ENCODE data around the gene ZNF20. TPM values are rescaled to one million over a fixed set of nuclear protein-coding genes. Genes with fewer than 3 reads are reported as not detected.

The ZNF20 gene
- total RNA-seq (1 to 10 TPM; 3.1 to 5.5 (median 4.1) TPM), polyA plus RNA-seq (1 to 10 TPM; 2.0 to 2.8 (median 2.7) TPM)
- long read RNA-seq, donor 1, partial matches to known transcripts, result 0 of 2 reads
- long read RNA-seq, donor 1, other reads (novel, unspliced or antisense), result 0 of 2 reads
- long read RNA-seq, donor 2, result 0 reads

DNA sequence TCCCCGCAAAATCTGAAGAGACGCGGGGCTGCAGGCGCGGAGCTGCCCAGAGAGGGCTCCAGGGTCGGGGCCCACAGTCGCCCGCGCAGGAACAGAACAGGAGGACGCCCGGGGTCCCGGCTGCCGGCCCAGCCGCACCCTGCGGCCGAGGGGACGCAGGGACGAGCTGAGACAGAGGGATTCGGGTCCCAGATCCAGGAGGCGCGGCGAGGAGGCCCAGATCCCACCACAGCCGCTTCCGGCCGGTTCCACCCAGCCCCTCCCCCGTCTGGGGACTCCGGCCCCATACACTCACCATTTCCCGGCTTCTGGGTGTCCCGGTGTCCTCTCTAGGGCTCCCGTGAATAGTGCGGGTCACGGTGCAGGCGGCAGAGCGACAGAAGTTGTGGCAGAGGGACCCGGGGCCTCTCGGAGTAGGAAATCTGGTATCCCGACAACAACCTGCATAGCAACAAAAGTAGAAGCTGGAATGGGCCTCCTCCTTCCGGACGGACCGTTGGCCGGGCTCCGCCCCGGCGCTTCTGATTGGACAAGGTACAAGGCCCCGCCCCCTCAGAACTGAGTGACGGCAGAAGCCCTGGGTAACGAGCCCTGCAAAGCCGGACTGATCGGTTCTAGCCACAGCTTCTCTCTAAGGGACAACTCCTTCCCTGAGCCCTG lies at the start of gene ZNF20:
TSS of gene ZNF20 (minus strand) at position 466 of the 660 bp plus-strand sequence. CDS start at position 298, 168 bp downstream.
- DNase-seq, result peak; percentile 98
- 0 to 1% (median 0%) methylated on average over 20 to 49 of the region's 49 CpGs for whole genome bisulfite sequencing, 5 donors

GRCh38 chr19:12187625-12188024 lies 47.5 kb upstream of the ZNF20 start:
- 93 to 98% (median 98%) methylated on average over 6 of the region's 6 CpGs for WGBS, 5 donors
- intact Hi-C loops (cut with DNase I; ENCODE audit: low total_unique reads), result no loop called here
- DNase-seq, result no peak
- H3K4me3 ChIP-seq, result peak overlapping the region in 1 of 8 donors; percentile 18
- no peaks in the 10 kb centered on the region for H3K4me1 ChIP-seq
- H3K9me3 ChIP-seq, result peaks cover 38 to 100% (median 100%) of the 10 kb centered on the region in 8 donors
- no peaks in the 10 kb centered on the region for H3K27me3 ChIP-seq (replicated peaks in 1 of 7)
- TF ChIP-seq POLR2A (IDR thresholded peaks at IDR 0.05) (no peak), POLR2AphosphoS5 (IDR thresholded peaks at IDR 0.05) (no peak)
- TF ChIP-seq, protein P1, sequence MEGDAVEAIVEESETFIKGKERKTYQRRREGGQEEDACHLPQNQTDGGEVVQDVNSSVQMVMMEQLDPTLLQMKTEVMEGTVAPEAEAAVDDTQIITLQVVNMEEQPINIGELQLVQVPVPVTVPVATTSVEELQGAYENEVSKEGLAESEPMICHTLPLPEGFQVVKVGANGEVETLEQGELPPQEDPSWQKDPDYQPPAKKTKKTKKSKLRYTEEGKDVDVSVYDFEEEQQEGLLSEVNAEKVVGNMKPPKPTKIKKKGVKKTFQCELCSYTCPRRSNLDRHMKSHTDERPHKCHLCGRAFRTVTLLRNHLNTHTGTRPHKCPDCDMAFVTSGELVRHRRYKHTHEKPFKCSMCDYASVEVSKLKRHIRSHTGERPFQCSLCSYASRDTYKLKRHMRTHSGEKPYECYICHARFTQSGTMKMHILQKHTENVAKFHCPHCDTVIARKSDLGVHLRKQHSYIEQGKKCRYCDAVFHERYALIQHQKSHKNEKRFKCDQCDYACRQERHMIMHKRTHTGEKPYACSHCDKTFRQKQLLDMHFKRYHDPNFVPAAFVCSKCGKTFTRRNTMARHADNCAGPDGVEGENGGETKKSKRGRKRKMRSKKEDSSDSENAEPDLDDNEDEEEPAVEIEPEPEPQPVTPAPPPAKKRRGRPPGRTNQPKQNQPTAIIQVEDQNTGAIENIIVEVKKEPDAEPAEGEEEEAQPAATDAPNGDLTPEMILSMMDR (IDR thresholded peaks at IDR 0.05 in 8 of 11, conservative IDR thresholded peaks at IDR 0.05 in 3 of 11), result no peak
- H3K27ac ChIP-seq, result no peak overlapping the region
- H3K36me3 ChIP-seq, result peaks cover 31 to 100% (median 70%) of the 10 kb centered on the region in 6 donors

More for the DNA sequence above, at the start of gene ZNF20:
- Histone ChIP-seq H3K27ac (peak within 1 kb of the TSS; percentile 42 to 89 (median 82)), H3K27me3 (replicated peaks in 1 of 7) (no peaks in the 10 kb centered on the region), H3K36me3 (peaks cover 2 to 39% (median 19%) of the 10 kb centered on the region in 6 donors), H3K4me3 (peak within 1 kb of the TSS; percentile 87 to 98 (median 92)), H3K9me3 (peaks cover 0 to 15% (median 8%) of the 10 kb centered on the region in 8 donors), H3K4me1 (peaks cover 19 to 43% (median 26%) of the 10 kb centered on the region in 6 donors)
- TF ChIP-seq, protein P1 (IDR thresholded peaks at IDR 0.05 in 8 of 11, conservative IDR thresholded peaks at IDR 0.05 in 3 of 11), result peak in 1 of 11 experiments; percentile 42
- no peak for TF ChIP-seq POLR2A (IDR thresholded peaks at IDR 0.05)
- TF ChIP-seq POLR2AphosphoS5 (IDR thresholded peaks at IDR 0.05), result peak; percentile 45 to 74 (median 73)
- intact Hi-C loops (cut with DNase I; ENCODE audit: low total_unique reads), result loop anchor here (2.0 kb wide), 1 partner anchor 81 kb away; no protein-coding TSS in a partner anchor

DNA sequence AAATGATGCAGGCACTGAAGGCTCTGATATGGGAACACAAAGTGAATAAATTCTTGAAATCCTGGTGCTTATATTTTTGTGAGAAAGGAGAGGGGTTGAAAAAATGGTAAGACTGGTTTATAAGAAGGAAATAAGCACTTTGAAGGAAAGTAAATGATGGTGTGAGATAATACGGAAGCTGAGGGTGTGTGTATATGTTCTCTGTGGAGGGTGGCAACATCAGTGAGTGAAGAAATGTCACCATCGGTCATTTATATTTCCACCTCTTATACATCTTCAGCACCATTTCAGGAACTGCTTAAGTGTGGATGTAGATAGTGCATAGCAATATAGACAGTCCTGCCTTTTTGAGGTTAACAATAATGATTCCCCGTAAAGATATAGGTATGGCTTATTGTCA lies 40.2 kb upstream of the ZNF20 start:
- peaks cover 14 to 87% (median 67%) of the 10 kb centered on the region in 8 donors for H3K9me3 ChIP-seq
- H3K4me3 ChIP-seq, result no peak overlapping the region
- peaks cover 0 to 13% (median 0%) of the 10 kb centered on the region in 6 donors for H3K4me1 ChIP-seq
- TF ChIP-seq POLR2AphosphoS5 (IDR thresholded peaks at IDR 0.05) (no peak), POLR2A (IDR thresholded peaks at IDR 0.05) (no peak)
- TF ChIP-seq, protein P1 (IDR thresholded peaks at IDR 0.05 in 8 of 11, conservative IDR thresholded peaks at IDR 0.05 in 3 of 11), result no peak
- H3K27ac ChIP-seq, result no peak overlapping the region
- intact Hi-C loops (cut with DNase I; ENCODE audit: low total_unique reads), result no loop called here
- 90 to 94% (median 92%) methylated on average over 3 of the region's 3 CpGs for WGBS, 5 donors
- no peaks in the 10 kb centered on the region for H3K27me3 ChIP-seq (replicated peaks in 1 of 7)
- H3K36me3 ChIP-seq, result peaks cover 5 to 99% (median 30%) of the 10 kb centered on the region in 6 donors
- DNase-seq, result no peak

- no peaks in the 10 kb centered on the region for H3K9me3 ChIP-seq
- peak overlapping the region in 6 of 8 donors; percentile 13 to 51 (median 30) for H3K27ac ChIP-seq
- no peaks in the 10 kb centered on the region for H3K27me3 ChIP-seq (replicated peaks in 1 of 7)
- intact Hi-C loops (cut with DNase I; ENCODE audit: low total_unique reads), result no loop called here
- H3K4me1 ChIP-seq, result peaks cover 34 to 58% (median 48%) of the 10 kb centered on the region in 6 donors
- peaks cover 0 to 56% (median 23%) of the 10 kb centered on the region in 6 donors for H3K36me3 ChIP-seq
- no peak overlapping the region for H3K4me3 ChIP-seq
- no peak for DNase-seq
- WGBS, 5 donors, result 54 to 85% (median 69%) methylated on average over 1 of the region's 1 CpG
- no peak for TF ChIP-seq POLR2AphosphoS5 (IDR thresholded peaks at IDR 0.05)
- TF ChIP-seq, protein P1 (IDR thresholded peaks at IDR 0.05 in 8 of 11, conservative IDR thresholded peaks at IDR 0.05 in 3 of 11), result no peak
- no peak for TF ChIP-seq POLR2A (IDR thresholded peaks at IDR 0.05)
Measured at GRCh38 chr19:12166626-12167025, 26.5 kb upstream of the ZNF20 start.
